Skin epidermis (tissue), 12 donors: ENCODE data around the gene SLC47A2.
"Not testable (repeated sequence)": the region's sequence is repeated elsewhere in the genome, so short reads cannot be mapped to it uniquely, and the experiment has no call there.

Experiments used
- H3K27ac ChIP-seq, 21 experiments: fragments of 200-600 bp; sonication (generic) in 11 of 21; one replicate each; pipeline ENCODE4 v1.5.0; 2020; ENCODE audit warnings: mild to moderate bottlenecking in 3 of 21, inconsistent platforms in 2 of 21, moderate library complexity in 2 of 21
- H3K4me3 ChIP-seq, 7 experiments: fragments of 200-600 bp; sonication (generic) in 2 of 7; one replicate each; pipeline ENCODE4 v1.5.0; 2020; ENCODE audit warnings: inconsistent platforms in 2 of 7, mild to moderate bottlenecking in 2 of 7, moderate library complexity in 1 of 7

SLC47A2 gene, protein sequence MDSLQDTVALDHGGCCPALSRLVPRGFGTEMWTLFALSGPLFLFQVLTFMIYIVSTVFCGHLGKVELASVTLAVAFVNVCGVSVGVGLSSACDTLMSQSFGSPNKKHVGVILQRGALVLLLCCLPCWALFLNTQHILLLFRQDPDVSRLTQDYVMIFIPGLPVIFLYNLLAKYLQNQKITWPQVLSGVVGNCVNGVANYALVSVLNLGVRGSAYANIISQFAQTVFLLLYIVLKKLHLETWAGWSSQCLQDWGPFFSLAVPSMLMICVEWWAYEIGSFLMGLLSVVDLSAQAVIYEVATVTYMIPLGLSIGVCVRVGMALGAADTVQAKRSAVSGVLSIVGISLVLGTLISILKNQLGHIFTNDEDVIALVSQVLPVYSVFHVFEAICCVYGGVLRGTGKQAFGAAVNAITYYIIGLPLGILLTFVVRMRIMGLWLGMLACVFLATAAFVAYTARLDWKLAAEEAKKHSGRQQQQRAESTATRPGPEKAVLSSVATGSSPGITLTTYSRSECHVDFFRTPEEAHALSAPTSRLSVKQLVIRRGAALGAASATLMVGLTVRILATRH

DNA sequence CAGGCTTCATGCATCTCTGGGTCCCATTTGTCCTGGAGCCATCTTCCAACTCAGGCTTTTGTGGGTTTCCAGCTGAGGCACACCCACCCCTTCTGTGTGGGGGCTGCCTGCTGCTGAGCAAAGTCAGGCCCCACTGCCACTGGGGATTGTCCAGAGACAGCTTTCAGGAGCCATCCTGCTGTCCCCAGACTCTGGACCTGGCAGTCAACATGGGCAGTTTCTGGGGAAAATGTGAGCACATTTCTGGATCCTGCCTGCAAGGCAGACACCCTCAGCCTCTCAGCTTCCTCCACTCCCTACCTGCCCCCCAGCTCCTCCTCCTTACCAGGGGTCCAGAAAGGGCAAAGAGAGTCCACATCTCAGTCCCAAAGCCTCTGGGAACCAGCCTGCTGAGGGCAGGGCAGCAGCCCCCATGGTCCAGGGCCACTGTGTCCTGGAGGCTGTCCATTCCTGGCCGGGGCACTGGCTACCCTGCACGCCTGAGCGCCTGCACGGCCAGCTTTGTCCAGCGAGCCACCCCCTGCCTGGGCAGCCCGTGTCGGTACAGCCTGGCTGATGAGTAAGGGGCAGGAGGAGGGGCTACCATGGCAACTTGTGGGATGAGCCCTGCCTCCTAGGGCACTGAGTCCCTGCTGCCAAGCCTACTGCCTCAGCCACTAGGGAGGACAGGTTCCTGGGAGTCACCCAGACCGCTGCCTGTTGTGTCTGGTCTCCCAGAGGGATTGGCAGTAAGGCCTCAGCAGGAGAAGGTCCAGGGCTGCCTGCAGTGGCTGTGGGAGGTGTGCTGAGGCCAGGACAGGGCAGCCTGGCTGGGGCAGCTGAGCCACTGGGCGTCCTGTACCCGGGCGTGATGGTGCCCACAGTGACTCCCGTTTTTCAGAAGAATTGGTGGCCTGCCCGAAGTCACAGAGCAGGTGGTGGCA, at the start of gene SLC47A2:
Gene SLC47A2 (minus strand): TSS at position 477 of the 923 bp plus-strand sequence. CDS start 29 bp downstream, at position 448.
- Histone ChIP-seq H3K27ac (peak within 1 kb of the TSS in 18 of 21 experiments; percentile 6 to 86 (median 64)), H3K4me3 (peak within 1 kb of the TSS in 5 of 7 experiments; percentile 5 to 32 (median 15))

DNA sequence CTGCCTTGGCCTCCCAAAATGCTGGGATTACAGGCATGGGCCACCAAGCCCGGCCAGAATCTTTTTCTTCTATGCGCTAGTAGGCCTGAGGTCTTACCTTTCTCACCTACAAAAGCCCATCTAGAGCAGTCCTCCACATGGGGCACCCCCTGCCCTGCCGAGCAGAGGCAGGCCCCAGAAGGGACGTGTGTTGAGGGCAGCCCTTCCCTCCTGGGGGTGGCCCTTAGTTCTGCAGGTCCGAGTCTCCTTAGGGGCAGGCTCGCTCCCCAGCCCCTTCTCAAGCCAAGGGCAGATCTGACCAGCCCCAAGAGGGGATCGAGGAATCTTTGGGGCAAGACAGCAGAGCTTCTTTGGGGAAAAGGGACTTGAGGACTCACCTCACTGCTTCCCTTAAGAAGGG, 49.6 kb upstream of the SLC47A2 start:
- no peak overlapping the region for H3K27ac ChIP-seq
- no peak overlapping the region for H3K4me3 ChIP-seq

DNA sequence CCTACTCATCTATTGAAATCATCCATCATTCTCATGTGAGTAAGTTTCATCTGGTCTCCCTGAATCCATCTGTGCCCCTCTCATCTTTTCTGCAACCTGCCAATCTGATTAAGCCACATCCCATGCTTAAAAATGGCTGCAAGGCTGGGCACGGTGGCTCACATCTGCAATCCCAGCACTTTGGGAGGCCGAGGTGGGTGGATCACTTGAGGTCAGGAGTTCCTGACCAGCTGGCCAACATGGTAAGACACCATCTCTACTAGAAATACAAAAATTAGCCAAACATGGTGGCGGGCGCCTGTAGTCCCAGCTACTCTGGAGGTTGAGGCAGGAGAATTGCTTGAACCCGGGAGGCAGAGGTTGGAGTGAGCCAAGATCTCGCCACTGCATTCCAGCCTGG, 47.6 kb upstream of the SLC47A2 start:
- H3K4me3 ChIP-seq, H3K27ac ChIP-seq: not testable (repeated sequence)

DNA sequence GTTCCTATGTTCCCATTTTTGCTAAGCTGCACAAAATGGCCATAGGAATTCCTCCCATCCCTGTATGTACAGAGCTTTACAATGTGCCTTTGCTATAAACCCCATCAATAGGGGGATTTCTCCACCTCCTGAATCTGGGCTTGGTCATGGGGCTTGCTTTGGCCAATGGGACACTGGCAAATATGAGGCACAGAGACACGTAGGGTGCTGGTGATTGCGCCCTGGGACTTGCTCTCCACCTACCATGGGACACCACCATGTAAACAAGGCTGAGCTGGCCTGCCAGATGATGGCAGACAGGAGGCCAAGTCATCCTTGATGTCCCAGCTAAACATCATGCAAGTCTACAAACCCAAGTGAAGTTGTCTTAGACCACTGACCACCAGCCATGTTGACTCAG, 47.0 kb upstream of the SLC47A2 start:
- no peak overlapping the region for H3K4me3 ChIP-seq
- H3K27ac ChIP-seq, result no peak overlapping the region

DNA sequence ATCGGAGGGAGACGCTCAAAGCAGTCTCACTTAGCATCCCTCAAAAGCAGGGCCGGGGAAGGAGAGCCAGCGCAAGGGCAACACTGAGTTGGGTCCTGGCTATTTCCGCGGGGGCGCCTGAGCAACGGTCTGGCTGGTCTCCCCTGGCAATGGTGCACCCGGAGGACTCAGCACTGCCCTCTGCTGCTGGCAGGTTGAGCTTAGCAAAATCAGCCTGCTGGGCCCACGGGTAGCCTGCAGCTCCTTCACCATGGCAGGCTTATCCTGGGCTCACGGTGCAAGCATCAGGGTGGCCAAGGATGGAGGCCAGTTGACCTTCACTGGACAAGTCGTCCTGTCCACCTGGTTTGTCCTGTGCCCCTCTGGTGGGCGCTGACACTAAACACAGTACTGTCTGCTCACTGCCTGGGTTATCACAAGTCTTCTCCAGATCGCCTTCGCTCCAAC, 46.2 kb upstream of the SLC47A2 start:
- Histone ChIP-seq H3K4me3 (no peak overlapping the region), H3K27ac (no peak overlapping the region)

DNA sequence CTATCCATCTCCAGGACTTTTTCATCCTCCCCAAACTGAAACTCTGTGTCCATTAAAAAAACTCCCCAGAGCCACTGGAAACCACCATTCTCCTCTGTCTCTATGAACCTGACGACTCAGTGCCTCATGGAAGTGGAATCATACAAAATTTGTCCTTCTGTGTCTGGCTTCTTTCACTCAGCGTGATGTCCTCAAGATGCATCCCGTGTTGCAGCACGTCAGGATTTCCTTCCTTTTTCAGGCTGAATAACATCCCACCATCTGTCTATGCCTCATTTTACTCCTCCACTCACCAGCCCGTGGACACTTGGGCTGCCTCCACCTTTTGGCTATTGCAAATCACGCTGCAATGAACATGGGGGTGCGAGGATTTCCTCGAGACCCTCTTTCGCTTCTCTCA, 44.4 kb upstream of the SLC47A2 start:
- no peak overlapping the region for H3K27ac ChIP-seq
- H3K4me3 ChIP-seq, result no peak overlapping the region

DNA sequence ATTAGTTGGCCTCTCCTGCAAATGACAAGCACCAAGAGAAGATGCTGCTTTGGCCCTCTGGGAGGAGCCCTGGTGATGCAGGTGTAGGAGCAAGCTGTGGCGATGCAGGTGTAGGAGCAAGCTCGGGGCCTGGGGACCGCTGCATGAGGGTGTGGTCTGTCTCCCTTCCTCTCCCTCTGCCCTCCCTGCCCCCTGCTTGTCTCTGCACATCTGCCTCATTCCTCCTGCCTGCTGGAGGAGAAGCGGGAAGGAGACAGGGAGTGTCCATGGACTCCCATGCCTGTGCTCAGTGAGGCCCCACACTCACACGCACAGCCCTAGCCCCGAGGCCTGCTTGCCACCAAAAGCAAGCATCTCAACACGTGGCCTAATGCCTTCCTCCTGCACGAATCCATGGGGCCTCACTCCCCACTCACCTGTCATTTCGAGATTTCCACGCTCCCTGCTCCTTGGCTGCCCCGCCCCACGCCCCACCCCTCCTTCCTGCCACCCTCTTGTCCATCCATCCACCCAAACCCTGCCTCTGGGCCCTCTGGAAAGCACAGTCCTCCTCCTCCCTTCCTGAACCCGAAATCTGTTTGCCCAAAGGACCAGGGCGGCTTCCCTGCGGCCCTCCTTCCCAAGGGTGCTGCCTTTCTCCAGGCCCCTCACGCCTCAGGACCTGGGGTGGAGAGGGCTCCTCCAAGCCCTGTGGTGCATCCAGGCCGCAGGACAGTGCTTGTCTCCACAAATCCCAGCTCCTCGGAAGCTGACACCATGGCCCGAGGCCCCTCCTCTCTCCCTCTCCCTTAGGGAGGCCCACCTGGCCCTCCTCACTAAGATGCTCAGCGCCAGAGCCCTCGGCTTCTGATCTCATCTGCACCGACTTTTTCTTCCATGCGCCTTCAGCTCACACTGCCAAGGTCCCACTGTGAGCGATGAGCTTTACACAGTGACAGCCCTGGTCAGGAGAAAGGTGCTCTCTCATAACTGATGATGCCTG, 43.5 kb upstream of the SLC47A2 start:
- Histone ChIP-seq H3K4me3 (no peak overlapping the region), H3K27ac (no peak overlapping the region)

DNA sequence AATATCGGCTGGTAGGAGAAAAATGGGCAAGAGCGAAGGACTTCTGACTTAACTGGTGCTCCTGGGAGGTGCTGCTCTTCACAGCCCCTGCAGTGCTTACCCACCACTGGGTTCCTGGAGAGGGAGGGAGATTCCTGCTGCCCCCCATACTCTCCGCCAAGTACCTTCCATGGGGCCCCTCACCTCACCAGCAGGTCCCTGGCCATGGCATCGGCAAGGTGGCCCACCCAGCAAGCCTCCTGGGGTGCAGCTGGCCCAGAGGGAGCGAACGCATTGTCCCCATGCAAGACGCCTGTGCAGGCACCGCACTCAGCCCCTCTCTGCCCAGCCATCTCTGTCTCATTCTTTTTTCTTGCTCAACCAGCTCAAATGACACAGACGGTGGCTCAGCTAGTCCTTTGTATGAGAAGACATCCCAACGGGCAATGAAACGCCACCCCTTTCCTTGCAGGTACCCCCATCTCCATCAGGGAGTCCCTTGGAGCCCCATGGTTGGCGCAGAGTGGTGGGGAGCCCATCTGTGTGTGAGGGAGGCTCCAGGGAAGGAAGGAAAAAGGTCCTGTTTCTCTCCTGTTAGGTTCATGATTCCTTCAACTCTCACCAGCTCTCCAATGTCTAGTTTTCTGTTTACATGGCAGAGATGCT, 41.3 kb upstream of the SLC47A2 start:
- Histone ChIP-seq H3K4me3 (no peak overlapping the region), H3K27ac (no peak overlapping the region)

DNA sequence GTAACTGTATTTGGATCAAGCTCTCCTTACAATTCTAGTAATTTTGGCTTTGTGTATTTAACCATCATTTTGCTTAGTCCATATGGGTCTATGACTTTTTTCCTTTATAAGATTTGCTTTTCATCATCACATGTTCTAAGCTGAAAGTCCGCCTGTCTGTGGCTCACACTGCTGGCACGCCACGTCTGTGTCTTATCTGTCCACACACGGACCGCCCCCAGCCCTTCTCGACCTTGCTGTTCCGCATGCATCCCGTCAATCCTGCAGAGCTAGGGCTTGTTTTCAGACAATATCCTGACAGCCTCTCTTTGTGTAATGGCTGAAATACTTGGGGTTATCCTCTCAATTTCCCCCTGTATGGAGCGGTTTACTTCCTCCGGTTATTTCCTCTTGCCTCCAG, 40.2 kb upstream of the SLC47A2 start:
- no peak overlapping the region for H3K4me3 ChIP-seq
- no peak overlapping the region for H3K27ac ChIP-seq

DNA sequence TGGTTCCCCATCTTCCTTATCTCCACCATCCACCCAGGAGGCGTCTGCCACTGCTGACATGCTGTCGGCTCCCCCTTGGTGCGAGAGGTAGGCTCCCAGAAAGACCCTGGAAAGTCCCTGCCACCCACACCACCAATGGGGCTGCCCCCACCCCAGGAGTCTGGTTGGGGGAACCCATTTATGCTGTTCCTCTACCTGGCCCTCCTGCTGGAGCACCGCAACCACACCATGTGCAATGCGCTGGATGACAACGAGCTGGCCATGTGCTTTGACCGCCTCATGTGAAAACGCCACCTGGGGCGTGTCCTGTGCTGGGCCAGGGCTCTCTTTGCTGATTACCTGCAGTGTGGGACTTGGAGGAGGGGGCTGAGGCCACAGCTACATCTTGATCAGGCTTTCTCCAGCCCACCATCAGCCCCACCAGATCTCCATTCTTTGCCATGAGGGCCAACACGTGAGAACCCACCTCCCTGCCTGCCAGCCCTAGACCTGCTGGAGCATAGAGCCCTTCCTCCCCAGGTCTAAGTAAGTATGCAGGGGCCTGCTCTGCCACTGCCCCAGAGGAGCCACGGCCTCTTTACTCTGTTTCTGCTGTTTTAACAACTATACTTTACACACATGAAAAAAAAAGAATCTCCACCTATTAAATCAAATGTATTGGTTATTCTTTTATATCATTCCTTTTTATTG, 39.6 kb upstream of the SLC47A2 start:
- Histone ChIP-seq H3K4me3 (no peak overlapping the region), H3K27ac (no peak overlapping the region)

DNA sequence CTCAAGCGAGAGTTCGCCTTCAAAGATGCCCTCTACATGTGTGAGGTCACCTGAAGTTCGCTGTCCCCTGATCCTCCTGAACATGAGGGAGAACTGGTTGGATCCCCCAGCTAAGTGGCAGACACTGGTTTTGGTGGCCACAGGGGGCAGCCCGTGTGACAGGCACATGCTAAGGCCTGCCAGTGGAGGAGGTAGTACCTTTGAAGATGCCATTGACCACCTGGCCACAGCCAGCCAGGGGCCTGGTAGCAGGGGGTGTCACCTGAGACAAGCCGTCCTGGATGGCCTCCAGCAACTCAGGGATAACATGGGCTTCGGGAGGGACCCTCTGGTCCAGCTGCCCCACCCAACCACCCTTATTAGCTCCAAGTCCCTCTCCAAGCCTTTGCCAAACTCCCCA, 39.0 kb upstream of the SLC47A2 start:
- H3K27ac ChIP-seq, result no peak overlapping the region

DNA sequence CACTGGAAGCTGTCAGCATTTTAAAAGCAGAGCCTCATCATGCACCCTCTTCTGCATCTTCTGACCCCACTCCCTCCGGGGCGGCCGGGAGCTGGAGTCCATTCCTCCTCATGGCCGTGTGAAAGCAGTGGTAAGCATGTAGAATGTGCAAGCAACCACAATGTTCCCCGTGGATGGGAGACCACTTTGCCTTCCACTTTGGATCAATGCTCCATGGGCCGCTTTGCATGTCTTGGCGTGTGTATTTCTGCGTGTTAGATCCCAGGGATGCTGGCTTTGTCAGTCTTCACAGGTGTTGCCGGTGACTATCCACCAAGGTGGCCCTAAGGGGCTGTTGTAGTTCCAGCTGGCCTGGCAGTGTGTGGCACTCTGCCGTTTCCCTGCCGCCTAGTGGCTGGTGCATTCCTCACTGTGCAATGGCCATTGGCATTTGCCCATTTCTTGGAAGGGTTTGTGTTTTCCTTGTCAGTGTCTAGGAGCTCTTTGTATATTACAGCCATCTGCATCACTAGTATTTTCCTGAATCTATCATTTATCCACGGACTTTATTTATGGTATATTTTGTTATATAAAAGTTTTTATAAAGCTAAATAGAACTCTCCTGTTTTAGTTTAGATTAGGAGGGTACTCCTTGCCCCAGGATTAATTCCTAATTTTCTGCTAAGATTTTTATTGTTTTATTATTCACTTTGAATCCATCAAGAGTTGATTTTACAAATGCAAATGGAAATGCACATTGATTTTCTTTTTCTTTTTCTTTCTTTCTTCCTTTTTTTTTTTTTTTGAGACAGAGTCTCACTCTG, 37.5 kb upstream of the SLC47A2 start:
- H3K27ac ChIP-seq, result peak overlapping the region in 17 of 21 experiments; percentile 23 to 87 (median 77)
- no peak overlapping the region for H3K4me3 ChIP-seq

More for the DNA sequence above, 39.0 kb upstream of the SLC47A2 start:
- no peak overlapping the region for H3K4me3 ChIP-seq

DNA sequence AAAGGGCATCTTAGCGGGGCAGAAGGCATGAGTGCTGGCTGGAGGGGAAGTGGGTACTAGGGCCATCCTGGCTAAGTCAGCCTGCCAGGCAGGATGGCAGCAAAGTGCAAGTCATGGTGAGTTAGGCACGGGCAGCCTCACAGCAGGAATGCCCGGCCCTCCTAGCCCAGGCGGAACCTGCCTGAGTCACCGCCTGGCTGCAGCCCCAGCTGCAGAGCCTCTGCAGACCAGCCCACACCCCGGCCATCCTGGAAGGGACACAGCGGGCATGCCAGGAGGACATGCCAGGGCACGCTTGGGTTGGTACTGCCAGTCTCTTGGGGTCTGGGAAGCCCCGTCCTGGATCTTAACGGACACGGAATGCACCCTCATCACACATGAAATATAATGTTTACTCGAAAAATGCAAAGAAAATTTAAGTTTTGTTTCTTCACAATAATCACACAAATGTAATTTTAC, 36.7 kb upstream of the SLC47A2 start:
- Histone ChIP-seq H3K4me3 (no peak overlapping the region), H3K27ac (peak overlapping the region in 20 of 21 experiments; percentile 28 to 87 (median 76))

DNA sequence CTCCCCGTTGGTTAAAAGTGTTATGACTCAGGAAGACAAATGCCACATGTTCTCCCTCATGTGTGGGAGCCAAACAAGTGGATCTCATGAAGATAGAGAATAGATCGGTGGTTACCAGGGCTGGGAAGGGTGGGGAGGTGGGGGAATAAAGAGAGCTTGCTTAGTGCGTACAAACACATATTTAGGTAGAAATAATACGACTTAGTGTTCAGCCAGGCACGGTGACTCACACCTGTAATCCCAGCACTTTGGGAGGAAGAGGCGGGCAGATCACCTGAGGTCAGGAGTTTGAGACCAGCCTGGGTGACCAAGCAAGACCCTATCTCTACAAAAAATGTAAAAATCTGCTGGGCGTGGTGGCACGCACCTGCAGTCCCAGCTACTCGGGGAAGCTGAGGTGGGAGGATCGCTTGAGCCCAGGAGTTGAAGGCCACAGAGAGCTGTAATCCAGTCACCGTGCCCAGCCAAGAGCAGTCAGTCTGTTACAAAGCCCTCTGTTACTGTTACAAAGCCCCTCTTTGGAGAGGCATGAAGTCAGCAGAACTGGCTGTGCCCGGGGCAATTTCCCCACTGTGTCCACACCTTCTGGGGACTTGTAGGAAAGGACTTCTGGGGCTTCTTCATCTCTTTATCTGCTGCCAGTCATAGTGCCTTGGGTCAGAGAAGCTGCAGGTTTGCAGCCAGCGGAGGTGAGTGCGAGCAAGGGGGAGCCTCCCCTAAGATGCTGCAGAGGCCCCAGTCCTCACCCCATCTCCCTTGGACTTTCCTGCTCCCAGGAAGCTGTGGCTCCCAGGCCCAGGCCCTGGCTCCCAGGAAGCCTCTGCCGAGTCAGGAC, 36.0 kb upstream of the SLC47A2 start:
- H3K27ac ChIP-seq, result peak overlapping the region in 20 of 21 experiments; percentile 28 to 87 (median 76)
- H3K4me3 ChIP-seq, result no peak overlapping the region

DNA sequence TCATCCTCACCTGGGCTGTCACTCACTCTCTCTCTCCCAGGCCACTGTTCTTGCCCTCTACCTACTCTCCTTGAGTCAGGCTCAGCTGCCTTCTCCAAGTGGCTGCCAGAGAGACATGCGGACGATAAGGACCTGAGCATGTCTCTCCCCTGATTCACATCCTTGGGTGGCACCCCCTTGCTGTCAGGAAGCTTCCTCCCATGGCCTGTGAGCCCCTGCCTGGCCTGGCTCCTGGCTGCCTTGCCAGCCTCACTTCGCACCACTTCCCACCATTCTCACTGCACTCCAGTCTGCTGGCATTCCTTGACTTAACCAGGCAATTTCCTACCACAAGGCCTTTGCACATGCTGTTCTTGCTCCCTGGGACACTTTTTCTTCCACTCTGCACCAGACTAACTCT, 34.5 kb upstream of the SLC47A2 start:
- Histone ChIP-seq H3K4me3 (no peak overlapping the region), H3K27ac (peak overlapping the region in 9 of 21 experiments; percentile 3 to 85 (median 26))

DNA sequence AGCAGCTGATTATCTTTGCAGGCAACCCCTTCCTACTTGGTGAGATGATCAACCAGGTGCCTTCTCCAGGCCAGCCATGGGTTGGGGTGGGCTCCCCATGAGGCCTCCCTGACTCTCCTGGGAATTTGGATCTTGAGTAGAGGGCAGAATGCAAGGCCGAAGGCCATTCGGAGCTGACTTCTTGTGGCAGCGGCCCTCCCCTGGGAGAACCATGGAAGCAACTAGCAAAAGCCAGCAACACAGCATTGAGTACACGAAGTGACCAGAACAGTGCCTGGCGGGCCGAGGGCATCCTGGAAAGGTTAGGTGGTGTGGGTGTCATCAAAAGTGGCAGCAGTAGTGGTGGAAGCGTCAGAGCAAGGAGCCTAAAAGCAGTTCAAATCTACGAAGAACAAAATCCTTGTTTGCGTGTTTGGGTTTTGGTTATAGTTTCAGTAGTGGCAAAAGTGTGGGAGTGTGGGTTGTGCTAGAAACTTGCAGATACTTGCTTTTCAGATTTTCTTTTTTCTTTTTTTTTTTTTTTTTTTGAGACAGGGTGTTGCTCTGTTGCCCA, 33.7 kb upstream of the SLC47A2 start:
- H3K4me3 ChIP-seq, result no peak overlapping the region
- peak overlapping the region in 11 of 21 experiments; percentile 2 to 85 (median 39) for H3K27ac ChIP-seq
